HCT116 (cell line): ENCODE results near the gene UNC93B1. TPM values are rescaled to one million over a fixed set of nuclear protein-coding genes. Genes with fewer than 3 reads are reported as not detected.

Source experiments
- ATAC-seq: fragments of 200-7000 bp; cut with Tn5 transposase; 2 replicates; pipeline ENCODE4 v1.9.1; 2020; ENCODE audit warnings: mild to moderate bottlenecking, moderate library complexity
- BruUV-seq: library from RNA; stranded (reverse); fragments of 400-500 nt; replicated peaks from 2 replicates; lab custom pipeline; 2021; lab: Mats Ljungman, UMichigan
- CTCF ChIA-PET: fragments of 300-600 bp; sonication (Branson Sonifier 250); formaldehyde crosslinking; loops from one replicate; lab custom pipeline; 2021; ENCODE audit warnings: antibody characterized with exemption; lab: Charles Lee
- POLR2A ChIA-PET: fragments of 300-600, 350-600 bp; sonication (Branson Sonifier 250); formaldehyde crosslinking; loops from one replicate; lab custom pipeline; 2021; ENCODE audit warnings: antibody characterized with exemption; lab: Charles Lee
- RAD21 ChIA-PET, 2 experiments: fragments of 300-600 bp; sonication (Branson Sonifier 250); formaldehyde crosslinking; loops; one replicate each; lab custom pipeline; 2023; ENCODE audit warnings: low total read pairs in 2 of 2; ENCODE audit not compliant: uncharacterized antibody in 2 of 2, unreplicated experiment in 2 of 2, low non-redundant PET in 1 of 2; lab: Charles Lee
- DNase-seq: peaks from one replicate; pipeline ENCODE4 v3.0.0-alpha.2; 2010; ENCODE audit warnings: low read depth, low spot score
- H2AFZ ChIP-seq: fragments of 200-600 bp; shearing (Covaris generic), sonication (generic); 2 replicates; pipeline ENCODE4 v1.6.1; 2017; ENCODE audit warnings: low read depth, mixed run types, mixed read lengths, antibody characterized with exemption, low read length; ENCODE audit not compliant: poor library complexity, severe bottlenecking
- H3K27ac ChIP-seq: 2 replicates; pipeline ENCODE4 v1.5.1; 2012; ENCODE audit warnings: low read depth, low read length
- H3K27me3 ChIP-seq: fragments of 200-600 bp; sonication (generic); 2 replicates; pipeline ENCODE4 v1.6.1; 2016; ENCODE audit warnings: mixed run types, low read length, mixed read lengths; ENCODE audit not compliant: insufficient read depth
- H3K36me3 ChIP-seq, 2 experiments: fragments of 200-500 bp in 1 of 2; fragments of 200-600 bp in 1 of 2; sonication (Bioruptor generic) in 1 of 2; sonication (generic) in 1 of 2; 2 replicates each; pipeline versions ENCODE4 v1.5.1 to v1.6.1; 2014 to 2016; ENCODE audit warnings: low read length in 2 of 2, inconsistent platforms in 1 of 2, mixed read lengths in 1 of 2, mixed run types in 1 of 2; ENCODE audit not compliant: insufficient read depth in 2 of 2, control insufficient read depth in 1 of 2
- H3K4me1 ChIP-seq, 2 experiments: fragments of 200-600 bp in 1 of 2; sonication (generic) in 1 of 2; 2 replicates each; pipeline versions ENCODE4 v1.5.1 to v1.6.1; 2012 to 2017; ENCODE audit warnings: low read length in 2 of 2, inconsistent platforms in 1 of 2, mild to moderate bottlenecking in 1 of 2, mixed read lengths in 1 of 2, mixed run types in 1 of 2, moderate library complexity in 1 of 2; ENCODE audit not compliant: insufficient read depth in 2 of 2, control insufficient read depth in 1 of 2
- H3K4me2 ChIP-seq: fragments of 200-600 bp; sonication (generic); 2 replicates; pipeline ENCODE4 v1.6.1; 2017; ENCODE audit warnings: mixed run types, low read length, mixed read lengths
- H3K4me3 ChIP-seq, 2 experiments: fragments of 200-600 bp in 1 of 2; sonication (generic) in 1 of 2; replicated peaks in 1 of 2; 2 replicates each; pipeline ENCODE4 v1.5.1; 2011 to 2016; ENCODE audit warnings: low read length in 2 of 2, control low read depth in 1 of 2, low read depth in 1 of 2, mild to moderate bottlenecking in 1 of 2, mixed read lengths in 1 of 2, mixed run types in 1 of 2
- H3K79me2 ChIP-seq: fragments of 200-600 bp; sonication (generic); 2 replicates; pipeline ENCODE4 v1.6.1; 2017; ENCODE audit warnings: mild to moderate bottlenecking, mixed run types, low read length, moderate library complexity, mixed read lengths; ENCODE audit not compliant: insufficient read depth
- H3K9ac ChIP-seq: fragments of 200-600 bp; sonication (generic); 2 replicates; pipeline ENCODE4 v1.6.1; 2016; ENCODE audit warnings: low read length, mixed read lengths
- H3K9me2 ChIP-seq: fragments of 200-600 bp; sonication (generic), shearing (Covaris generic); 2 replicates; pipeline ENCODE4 v1.6.1; 2017; ENCODE audit warnings: mixed run types, mild to moderate bottlenecking, moderate library complexity; ENCODE audit not compliant: insufficient read depth
- H3K9me3 ChIP-seq, 2 experiments: fragments of 200-500 bp in 1 of 2; fragments of 200-600 bp in 1 of 2; sonication (Bioruptor generic) in 1 of 2; sonication (generic) in 1 of 2; 2 replicates each; pipeline ENCODE4 v1.6.1; 2014 to 2017; ENCODE audit warnings: low read length in 2 of 2, mixed read lengths in 2 of 2, inconsistent platforms in 1 of 2, low read depth in 1 of 2, mild to moderate bottlenecking in 1 of 2, mixed run types in 1 of 2, moderate library complexity in 1 of 2; ENCODE audit not compliant: control insufficient read depth in 1 of 2, insufficient read depth in 1 of 2
- H4K20me1 ChIP-seq: fragments of 200-600 bp; sonication (generic), shearing (Covaris generic); 2 replicates; pipeline ENCODE4 v1.6.1; 2017; ENCODE audit warnings: mixed run types, mild to moderate bottlenecking, moderate library complexity; ENCODE audit not compliant: insufficient read depth
- CEBPB ChIP-seq: IDR thresholded peaks from 2 replicates; pipeline ENCODE4 v1.6.1; 2012; ENCODE audit warnings: low read depth
- ELF1 ChIP-seq: IDR thresholded peaks from 2 replicates; pipeline ENCODE4 v1.6.1; 2012; ENCODE audit warnings: low read depth, borderline replicate concordance
- EZH2phosphoT487 ChIP-seq: fragments of 200-600 bp; IDR thresholded peaks from 2 replicates; pipeline ENCODE4 v1.6.1; 2018; ENCODE audit warnings: antibody characterized with exemption, borderline replicate concordance
- JUND ChIP-seq: IDR thresholded peaks from 2 replicates; pipeline ENCODE4 v1.6.1; 2012
- POLR2AphosphoS5 ChIP-seq: IDR thresholded peaks from 2 replicates; pipeline ENCODE4 v1.6.1; 2011; ENCODE audit warnings: mild to moderate bottlenecking, low read depth, low read length, moderate library complexity
- SP1 ChIP-seq: IDR thresholded peaks from 2 replicates; pipeline ENCODE4 v1.6.1; 2012; ENCODE audit warnings: low read depth
- SRF ChIP-seq: IDR thresholded peaks from 2 replicates; pipeline ENCODE4 v1.6.1; 2012; ENCODE audit warnings: low read depth
- YY1 ChIP-seq: IDR thresholded peaks from 2 replicates; pipeline ENCODE4 v1.6.1; 2011; ENCODE audit warnings: low read length, low read depth, moderate library complexity, mild to moderate bottlenecking; ENCODE audit not compliant: insufficient replicate concordance; ENCODE audit errors: extremely low read depth
- ZFX ChIP-seq: fragments of 450-650 bp; IDR thresholded peaks from 2 replicates; pipeline ENCODE4 v1.6.1; 2017
- ZNF274 ChIP-seq: fragments of 200-500 bp; sonication (Bioruptor generic); IDR thresholded peaks from 2 replicates; pipeline ENCODE4 v1.6.1; 2014; ENCODE audit warnings: mild to moderate bottlenecking, low read depth, low read length, inconsistent platforms
- intact Hi-C: fragments of 100-400 bp; cut with micrococcal nuclease; formaldehyde crosslinking; loops from 2 replicates; pipeline ENCODE4 v1.10.0; 2022
- total RNA-seq: library from RNA; stranded (reverse); gene quantifications from one replicate; pipeline ENCODE4 v1.2.1, GENCODE V29; 2021; ENCODE audit not compliant: unreplicated experiment
- TF ChIP-seq, protein P1 (sequence below): IDR thresholded peaks from 2 replicates; pipeline ENCODE4 v1.6.1; 2012; ENCODE audit warnings: low read depth
- TF ChIP-seq, protein P2 (sequence below): IDR thresholded peaks from 2 replicates; pipeline ENCODE4 v1.6.1; 2012
- TF ChIP-seq, protein P3 (sequence below): IDR thresholded peaks from 2 replicates; pipeline ENCODE4 v1.6.1; 2012

Gene UNC93B1
- total RNA-seq, 1 experiment from 2014 or later: 72.9 TPM

DNA sequence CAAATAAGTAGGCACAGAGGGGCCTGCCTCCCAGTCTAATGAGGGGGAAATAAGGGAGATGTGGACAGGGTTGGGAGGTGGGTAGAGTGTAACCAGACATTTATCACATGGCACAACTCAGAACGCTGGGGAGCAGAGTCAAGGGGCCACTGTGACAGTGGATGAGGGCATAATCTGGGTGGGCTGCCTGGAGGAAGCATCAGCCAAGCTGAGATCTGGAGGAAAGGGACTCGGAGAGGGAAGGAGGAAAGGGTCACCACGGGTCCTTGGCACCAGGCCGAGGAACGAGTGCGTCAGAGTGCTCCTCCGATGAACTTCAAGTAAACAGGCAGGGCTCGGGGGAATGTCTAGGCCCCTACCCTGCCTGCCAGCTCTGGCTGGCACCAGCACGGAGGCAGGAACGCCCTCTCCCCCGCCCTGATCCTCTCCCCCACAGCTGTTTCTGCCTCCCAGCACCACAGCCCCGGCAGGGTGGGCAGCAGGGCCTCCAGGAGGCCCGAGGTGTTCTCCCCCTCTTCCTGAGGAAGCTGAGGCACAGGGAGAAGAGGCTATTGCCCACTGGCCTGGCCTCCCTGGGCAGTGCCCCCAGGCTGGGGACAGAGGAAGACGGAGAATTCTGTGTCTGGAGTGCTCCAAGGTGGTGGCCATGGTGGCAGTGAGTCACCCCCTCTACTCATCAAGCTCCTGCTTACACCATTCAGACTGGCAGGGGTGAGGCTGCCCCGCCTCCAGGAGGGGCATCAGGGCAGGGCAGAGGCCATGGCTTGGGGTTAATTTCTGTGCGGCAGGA, 10.5 kb upstream of the UNC93B1 start:
- H3K36me3 ChIP-seq: no peaks in the 10 kb centered on the region
- peak overlapping the region; percentile 86 for H3K9ac ChIP-seq
- peak; percentile 64 for DNase-seq
- peak overlapping the region; percentile 96 for H3K27ac ChIP-seq
- POLR2A ChIA-PET: interaction anchor here (1.2 to 1.3 kb wide), 3 partner anchors 10 to 16 kb away, joined by 3 to 5 read pairs (median 3); partner anchors contain the start of genes NDUFS8 and UNC93B1
- H3K4me2 ChIP-seq: peak overlapping the region; percentile 97
- no peak overlapping the region for H2AFZ ChIP-seq
- intact Hi-C loops: loop anchor here (5.0 kb wide), 1 partner anchor 193 kb away; no protein-coding TSS in a partner anchor
- H4K20me1 ChIP-seq: no peaks in the 10 kb centered on the region
- CTCF ChIA-PET: interaction anchor here (0.8 kb wide), 1 partner anchor 59 kb away, joined by 3 read pairs; no protein-coding TSS in a partner anchor
- peak overlapping the region; percentile 36 to 51 for H3K4me3 ChIP-seq
- H3K27me3 ChIP-seq: no peaks in the 10 kb centered on the region
- peak; percentile 57 for ATAC-seq
- H3K4me1 ChIP-seq: peaks cover 79 to 92% of the 10 kb centered on the region in 2 experiments
- RAD21 ChIA-PET: no interaction called here
- TF ChIP-seq SRF (no peak), ZFX (peak; percentile 38; the same call in 1 of the 2 replicates), YY1 (peak; percentile 70), POLR2AphosphoS5 (peak; percentile 57), JUND (no peak), ZNF274 (no peak), ELF1 (no peak), CEBPB (no peak), SP1 (no peak), EZH2phosphoT487 (no peak)
- TF ChIP-seq, protein P1, sequence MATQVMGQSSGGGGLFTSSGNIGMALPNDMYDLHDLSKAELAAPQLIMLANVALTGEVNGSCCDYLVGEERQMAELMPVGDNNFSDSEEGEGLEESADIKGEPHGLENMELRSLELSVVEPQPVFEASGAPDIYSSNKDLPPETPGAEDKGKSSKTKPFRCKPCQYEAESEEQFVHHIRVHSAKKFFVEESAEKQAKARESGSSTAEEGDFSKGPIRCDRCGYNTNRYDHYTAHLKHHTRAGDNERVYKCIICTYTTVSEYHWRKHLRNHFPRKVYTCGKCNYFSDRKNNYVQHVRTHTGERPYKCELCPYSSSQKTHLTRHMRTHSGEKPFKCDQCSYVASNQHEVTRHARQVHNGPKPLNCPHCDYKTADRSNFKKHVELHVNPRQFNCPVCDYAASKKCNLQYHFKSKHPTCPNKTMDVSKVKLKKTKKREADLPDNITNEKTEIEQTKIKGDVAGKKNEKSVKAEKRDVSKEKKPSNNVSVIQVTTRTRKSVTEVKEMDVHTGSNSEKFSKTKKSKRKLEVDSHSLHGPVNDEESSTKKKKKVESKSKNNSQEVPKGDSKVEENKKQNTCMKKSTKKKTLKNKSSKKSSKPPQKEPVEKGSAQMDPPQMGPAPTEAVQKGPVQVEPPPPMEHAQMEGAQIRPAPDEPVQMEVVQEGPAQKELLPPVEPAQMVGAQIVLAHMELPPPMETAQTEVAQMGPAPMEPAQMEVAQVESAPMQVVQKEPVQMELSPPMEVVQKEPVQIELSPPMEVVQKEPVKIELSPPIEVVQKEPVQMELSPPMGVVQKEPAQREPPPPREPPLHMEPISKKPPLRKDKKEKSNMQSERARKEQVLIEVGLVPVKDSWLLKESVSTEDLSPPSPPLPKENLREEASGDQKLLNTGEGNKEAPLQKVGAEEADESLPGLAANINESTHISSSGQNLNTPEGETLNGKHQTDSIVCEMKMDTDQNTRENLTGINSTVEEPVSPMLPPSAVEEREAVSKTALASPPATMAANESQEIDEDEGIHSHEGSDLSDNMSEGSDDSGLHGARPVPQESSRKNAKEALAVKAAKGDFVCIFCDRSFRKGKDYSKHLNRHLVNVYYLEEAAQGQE: no peak
- TF ChIP-seq, protein P2, sequence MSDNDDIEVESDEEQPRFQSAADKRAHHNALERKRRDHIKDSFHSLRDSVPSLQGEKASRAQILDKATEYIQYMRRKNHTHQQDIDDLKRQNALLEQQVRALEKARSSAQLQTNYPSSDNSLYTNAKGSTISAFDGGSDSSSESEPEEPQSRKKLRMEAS: no peak
- TF ChIP-seq, protein P3, sequence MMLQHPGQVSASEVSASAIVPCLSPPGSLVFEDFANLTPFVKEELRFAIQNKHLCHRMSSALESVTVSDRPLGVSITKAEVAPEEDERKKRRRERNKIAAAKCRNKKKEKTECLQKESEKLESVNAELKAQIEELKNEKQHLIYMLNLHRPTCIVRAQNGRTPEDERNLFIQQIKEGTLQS: no peak
- peaks cover 20% of the 10 kb centered on the region; the same call in 1 of the 2 replicates for H3K79me2 ChIP-seq
- H3K9me2 ChIP-seq: no peaks in the 10 kb centered on the region
- TSS peak; percentile 79 for BruUV-seq
- no peaks in the 10 kb centered on the region for H3K9me3 ChIP-seq
